GM21526 (cell line): Measurements from ENCODE around the gene LGALS9B.
"Not testable (repeated sequence)": the region's sequence is repeated elsewhere in the genome, so short reads cannot be mapped to it uniquely, and the experiment has no call there.

Experiments used
- ATAC-seq: cut with Tn5 transposase; IDR thresholded peaks from one replicate; pipeline ENCODE4 v1.9.1; 2021; ENCODE audit warnings: moderate library complexity; ENCODE audit not compliant: unreplicated experiment, low FRiP score

Gene LGALS9B

DNA sequence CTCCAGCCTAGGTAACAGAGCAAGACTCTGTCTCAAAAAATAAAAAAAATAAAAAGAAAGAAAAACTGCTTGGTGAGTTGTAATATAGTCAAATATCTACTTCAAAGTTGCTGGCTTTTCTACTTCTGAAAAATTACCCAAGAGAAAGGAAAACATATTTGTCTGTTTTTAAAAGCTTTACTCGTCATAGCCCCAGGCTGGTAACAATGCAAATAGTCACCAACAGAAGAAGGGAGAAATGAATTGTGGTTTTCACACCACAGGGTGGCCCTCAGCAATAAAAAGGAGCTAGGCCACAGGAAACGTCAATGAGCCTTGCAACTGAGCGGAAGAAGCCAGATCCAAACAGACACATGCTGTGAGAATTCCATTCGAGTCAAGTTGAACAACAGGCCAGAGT lies 1.8 kb upstream of the LGALS9B start:
- ATAC-seq: not testable (repeated sequence)

DNA sequence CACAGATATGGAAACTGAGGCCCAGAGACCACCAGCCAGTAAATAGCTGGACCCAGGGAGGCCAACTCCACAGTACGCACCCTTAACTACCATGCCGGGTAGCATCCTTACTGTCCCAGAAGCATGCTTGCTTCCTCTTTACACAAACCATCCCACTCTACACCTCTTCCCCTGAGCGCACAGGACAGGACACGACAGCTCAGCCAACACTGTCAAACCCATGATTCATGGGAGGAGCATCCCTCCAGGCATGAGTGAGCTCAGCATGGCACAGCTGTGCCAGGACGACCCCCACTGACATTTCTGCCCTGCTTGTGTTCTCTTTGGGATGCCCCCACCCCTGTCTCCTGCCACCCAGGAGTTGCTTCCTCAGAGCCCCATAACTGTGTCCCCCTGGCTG lies 340 bp downstream of the LGALS9B start:
- ATAC-seq: not testable (repeated sequence)

DNA sequence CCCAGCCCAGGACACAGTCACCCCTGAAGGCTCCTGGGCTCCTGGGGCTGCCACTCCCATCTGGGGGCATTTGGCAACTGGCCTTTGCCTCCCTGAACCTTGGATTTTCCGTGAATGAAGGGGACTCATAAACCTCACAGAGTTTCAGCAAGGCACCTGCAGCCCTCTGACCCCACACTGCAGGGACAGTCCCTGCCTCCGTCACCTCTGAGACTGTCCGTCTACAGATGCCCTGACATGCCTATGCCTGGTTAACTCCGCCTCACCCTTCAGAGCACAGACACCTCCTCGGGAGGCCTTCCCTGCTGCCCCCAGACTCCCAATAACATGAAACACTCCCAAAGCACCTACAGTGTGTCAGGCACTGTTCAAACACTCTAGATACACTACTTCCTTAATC lies 786 bp downstream of the LGALS9B start:
- ATAC-seq: not testable (repeated sequence)

DNA sequence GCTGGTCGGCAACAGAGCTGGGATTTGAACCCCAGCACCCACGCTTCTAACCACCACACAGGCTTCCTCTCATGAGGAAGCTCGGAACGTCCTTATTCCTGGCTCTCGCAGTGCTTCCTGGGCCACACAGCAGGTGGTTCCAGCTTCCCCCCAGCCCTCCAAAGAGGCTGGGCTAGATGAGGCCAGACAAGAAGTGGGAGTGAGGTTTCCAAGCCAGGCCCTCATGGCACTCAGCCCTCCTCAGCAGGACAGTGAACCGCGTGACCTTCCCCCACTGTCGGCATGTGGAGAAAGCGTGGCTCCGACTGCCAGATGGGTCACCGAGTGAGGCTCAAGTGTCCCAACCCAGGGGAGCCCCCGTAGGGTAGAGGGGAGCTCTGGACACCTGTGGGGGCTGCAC lies 1.8 kb downstream of the LGALS9B start:
- not testable (repeated sequence) for ATAC-seq

DNA sequence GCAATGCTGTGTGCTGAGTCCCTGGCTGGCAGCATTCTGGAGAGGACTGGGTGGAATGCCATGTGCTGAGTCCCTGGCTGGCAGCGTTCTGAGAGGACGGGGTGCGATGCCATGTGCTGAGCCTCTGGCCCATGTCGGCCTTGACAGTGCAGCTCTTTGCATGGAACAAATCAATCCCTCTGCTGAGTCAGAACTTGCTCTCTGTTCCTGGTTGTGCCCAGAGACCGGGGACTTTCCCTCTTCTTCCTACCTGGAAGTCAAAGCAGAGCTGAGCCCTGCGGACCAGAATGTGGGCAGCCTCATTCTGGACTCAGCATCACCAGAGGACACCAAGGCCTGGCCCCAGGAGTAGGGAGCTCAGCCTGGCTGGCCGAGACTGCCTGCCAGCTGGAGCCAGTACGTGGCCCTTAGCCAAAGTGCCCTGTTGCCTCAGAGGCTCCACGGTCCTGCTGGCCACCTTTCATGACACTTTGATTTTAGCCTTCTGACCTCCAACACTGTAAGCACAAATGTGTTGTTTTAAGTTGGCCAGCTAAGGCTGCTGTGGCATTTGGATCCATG lies 2.4 kb downstream of the LGALS9B start:
- ATAC-seq: not testable (repeated sequence)

DNA sequence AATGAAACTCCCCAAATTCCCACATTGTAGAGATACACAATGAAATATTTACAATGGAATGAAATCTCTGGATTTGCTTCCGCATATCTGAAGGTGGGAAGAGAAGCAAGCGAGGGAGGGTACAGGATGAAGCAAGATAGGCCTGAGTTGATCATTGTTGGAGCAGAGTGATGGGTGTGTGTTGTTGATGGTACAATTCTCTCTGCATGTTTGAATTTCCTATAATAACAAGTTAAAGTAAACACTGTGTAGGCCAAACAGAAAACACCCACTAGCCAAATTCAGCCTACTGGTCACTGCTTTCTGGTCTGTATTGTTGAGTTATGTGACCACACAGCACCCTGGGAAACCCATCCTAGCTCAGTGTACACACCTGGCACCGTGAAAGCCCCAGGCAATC lies 5.2 kb downstream of the LGALS9B start:
- ATAC-seq: not testable (repeated sequence)

DNA sequence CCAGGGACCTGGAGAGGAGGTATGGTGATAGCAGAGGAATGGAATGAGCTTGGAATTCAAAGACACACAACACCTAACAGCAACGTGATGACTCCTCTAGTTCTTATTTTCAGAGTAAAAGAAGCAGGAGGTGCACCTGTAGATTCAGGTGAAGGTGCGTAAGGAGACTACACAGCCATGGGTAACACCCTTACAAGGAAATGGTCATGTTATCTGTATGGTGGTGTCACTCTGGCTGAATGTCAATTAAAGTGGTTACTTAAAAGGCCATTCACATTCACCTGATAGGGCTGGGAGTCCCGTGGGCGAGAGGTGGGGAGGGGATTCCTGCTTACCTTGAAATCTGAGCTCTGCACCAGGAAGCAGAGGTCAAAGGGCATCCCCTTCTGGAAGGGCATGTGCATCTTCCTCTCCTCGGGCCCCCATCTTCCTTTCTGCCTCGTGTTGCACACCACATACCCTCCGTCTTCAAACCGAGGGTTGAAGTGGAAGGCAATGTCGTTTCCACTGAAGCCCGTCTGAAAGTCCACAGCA lies 9.4 kb downstream of the LGALS9B start:
- not testable (repeated sequence) for ATAC-seq

DNA sequence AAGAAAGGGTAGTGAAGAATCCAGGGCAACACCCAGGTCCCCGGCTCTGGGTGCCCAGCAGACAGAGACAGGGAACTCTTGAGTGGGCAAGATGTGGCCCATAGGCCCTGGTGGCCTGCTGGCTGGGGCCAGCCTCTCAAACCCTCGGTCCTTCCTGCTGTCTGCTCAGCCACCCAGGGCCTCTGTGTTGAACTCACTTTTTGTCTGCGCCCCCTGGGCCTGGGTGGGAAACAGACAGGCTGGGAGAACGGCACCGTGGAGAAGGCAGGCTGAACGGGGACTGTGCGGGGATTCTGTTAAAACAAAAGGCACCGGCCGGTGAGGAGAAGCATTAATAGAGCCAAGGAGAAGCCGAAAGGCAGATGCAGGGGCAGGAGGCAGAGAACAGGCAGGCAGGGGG lies 12.2 kb downstream of the LGALS9B start:
- not testable (repeated sequence) for ATAC-seq

DNA sequence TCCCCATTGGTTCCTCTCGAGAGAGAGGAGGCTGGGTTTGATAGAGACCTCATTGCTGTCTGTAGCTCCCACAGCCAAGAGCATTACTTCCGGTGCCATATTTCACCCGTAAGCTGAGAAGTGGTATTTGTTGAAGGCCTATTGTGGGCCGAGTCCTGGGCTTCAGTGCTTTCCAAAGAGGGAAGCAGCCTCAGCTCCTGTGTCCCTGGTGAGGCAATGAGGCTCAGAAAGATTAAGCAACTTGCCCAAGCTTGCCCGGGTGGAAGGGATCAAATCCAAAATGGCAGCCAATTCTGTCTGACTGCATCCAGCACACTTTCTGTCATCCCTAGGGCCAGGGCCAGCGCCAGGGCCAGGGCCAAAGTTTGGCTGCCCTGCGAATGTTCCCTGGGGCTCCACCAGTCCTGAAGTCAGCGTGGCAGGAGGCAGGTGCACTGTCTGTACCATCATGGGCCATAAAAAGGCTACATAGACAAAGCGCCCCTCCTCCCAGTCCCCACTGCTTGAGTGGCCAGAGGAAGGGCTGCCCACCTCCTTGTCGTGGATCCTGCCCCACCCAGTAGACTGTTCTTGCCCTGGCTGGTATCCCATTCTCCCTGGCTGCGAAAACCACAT lies 13.4 kb downstream of the LGALS9B start:
- ATAC-seq: not testable (repeated sequence)

DNA sequence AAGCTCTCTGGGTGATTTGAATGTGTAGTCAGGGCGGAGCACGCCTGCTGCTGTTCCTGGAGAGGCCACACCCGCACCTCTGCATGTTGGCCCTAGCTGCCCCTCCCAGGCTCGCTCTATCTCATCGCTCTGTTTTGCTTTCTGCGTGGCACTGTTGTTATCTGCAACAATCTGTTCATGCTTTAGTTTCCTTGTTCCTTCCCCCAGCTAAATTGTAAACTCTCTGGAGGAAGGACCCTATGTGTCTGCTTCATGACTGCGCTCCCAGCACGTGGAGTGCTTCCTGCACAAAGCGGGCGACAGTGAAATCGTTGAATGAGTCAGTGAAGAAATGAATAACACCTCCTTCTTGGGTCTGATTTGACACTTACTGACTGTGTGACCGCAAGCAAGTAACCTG lies 16.5 kb downstream of the LGALS9B start:
- not testable (repeated sequence) for ATAC-seq

DNA sequence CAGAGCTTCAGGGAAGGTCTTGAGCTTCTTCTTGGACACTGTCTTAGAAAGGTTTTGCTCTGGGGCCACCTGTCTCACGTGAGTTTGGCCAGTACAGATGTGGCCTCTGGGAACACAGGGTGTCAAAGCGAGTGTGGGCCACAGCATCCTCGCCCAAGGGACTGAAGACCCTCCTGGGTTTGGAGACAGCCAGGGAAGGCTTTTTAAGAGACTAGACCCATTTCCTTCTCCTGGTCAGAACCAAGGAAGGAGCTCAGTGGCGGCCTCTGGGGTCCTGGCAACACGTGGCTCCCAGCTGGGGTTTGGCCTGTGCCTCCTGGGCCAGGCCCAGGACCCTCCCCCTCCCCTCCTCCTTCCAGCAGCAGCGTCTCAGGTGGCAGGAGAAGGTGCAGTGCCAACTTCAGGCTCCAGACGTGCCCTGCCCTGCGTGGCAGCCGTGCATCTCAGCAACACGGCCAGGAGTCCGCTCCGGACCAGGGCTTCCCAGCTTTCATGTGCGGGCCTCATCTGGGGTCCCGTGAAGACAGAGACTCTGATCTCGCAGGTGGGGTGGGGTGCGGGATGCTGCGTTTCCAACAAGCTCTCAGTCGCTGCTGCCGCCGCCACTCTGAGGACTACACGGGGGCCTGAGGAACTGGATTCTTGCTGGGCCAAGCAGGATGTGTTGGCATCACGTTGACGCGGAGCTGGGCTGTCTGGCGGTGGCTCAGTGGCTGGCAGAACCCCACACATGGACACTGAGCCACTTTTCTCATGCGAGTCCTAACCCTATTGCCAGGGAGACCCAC lies 19.6 kb downstream of the LGALS9B start:
- ATAC-seq: not testable (repeated sequence)

DNA sequence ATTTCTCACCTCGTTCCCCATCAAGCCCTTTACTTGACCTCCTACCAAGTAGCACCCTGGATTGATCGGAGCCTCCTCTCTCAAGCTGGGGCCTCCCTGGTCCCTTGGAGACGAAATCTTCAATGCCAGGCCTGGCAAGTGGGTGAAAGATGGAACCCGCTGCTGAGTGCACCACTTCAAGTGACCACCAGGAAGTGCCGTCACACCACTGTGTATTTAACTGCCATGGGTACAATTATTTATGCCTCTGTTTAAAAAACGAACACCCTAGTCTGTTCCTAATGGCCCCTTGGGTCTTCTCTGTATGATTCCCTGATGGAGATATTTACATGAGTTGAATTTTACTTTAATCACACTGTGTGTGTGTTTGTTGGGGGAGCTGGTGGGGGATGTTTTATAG lies 20.4 kb downstream of the LGALS9B start:
- not testable (repeated sequence) for ATAC-seq

DNA sequence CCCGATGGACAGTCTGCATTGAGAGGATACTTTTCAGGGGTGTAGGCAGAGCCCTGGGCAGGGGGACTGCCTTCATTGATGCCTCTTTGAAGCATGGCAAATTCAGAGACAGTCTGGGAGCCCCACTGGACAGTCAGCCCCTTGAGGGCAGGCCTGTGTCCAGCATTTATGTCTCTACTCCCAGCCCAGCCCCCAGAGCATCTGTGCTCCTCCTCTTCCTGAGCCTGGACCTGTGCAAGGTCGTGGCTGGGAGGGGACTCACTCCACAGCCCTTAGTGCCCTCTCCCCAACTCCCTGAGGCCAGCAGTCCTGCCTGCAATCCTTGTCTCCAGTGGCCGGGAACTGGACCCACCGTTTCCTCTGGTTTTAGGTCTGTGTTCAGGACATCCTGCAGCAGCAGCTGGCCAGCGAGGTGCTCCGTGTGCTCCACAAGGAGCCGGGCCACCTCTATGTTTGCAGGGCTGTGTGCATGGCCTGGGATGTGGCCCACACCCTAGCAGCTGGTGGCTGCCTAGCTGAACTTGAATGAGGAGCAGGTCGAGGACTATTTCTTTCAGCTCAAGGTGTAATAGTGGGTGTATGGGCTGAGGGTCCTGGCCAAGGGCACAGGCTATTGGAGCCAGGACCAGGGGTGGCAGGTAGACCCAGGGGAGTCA lies 22.6 kb downstream of the LGALS9B start:
- not testable (repeated sequence) for ATAC-seq

DNA sequence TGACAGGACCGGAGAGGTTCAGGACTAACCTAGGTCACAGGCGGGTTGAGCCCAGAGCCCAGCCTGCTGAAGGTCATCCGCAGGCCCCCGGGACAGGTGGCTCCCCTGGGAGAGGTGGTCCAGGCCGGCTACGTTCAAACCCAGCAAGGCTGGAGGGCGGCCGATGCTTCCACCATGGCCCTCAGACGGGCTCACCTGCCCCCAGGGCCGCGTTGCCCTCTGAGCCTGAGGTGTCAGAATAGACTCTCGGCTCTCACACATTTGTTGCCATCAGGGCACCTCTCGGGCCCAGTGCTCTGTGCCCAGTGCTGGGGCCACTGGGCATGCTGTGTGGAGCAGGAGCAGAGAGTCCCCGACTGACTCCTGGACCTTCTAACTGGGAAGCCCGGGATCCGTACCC lies 23.2 kb downstream of the LGALS9B start:
- not testable (repeated sequence) for ATAC-seq

DNA sequence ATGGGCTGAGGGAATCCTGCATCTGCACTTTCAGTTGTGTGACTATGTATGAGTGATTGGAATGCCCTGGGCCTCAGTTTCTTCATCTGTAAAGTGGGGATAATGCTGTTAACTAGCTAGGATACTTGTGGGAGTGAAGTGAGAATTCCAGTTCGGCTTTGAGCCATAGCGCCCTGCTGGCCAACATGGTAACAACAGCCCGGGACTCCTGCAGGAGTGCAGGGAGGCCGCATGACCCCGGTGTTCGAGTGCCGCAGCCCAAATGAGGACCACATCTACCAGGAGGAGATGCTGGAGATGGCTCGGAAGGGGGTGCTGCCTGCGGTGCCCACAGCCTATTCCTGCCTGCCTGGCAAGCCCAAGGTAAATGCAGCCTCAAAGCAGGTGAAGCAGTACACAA lies 23.7 kb downstream of the LGALS9B start:
- not testable (repeated sequence) for ATAC-seq

DNA sequence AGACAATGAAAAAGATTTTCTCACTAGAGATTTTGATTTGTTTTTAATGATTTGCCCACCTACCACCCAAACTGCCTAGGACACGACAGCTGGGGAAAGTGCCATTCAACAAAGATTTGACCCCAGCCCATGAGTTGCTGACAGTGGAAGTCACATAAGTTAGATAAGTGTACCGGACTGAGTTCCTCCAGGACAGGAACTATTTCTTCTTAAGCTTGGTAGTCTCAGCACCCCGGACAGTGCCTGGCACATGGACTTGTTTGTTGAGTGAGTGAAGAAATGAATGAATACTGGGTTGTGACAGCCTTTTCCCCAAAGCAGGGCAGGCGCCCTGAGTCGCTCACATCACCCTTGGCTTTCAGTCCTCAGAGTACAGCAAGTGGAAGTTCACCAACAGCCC lies 26.7 kb downstream of the LGALS9B start:
- not testable (repeated sequence) for ATAC-seq

DNA sequence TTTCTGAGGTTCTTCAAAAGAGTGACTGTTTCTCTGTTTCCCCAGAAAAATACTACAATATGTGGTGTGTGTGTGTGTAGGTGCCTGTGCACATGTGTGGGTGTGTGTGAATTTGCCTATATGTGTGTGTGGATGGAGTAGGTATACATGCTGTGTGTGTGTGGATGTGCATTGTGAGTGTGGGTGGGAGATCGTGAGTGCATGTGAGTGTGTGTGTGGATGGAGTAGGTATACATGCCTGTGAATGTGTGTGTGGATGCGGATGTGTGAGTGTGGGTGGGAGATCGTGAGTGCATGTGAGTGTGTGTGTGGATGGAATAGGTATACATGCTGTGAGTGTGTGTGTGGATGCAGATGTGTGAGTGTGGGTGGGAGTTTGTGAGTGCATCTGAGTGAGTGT lies 32.2 kb downstream of the LGALS9B start:
- not testable (repeated sequence) for ATAC-seq

DNA sequence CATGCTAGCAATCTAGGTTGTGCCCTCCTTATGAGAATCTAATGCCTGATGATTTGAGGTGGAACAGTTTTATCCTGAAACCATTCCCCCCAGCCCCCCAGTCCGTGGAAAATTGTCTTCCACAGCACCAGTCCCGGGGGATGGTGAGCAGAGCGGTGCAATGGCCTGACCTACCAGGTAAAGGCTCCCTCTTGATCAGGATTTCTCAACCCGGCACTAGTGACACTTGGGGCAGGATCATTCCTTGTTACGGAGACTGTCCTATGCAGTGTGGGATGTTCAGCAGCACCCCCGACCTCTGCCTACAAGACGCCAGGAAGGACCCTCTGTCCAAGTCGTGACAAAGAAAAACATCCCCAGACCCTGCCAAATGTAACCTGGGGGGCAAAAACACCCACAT lies 34.0 kb downstream of the LGALS9B start:
- not testable (repeated sequence) for ATAC-seq

DNA sequence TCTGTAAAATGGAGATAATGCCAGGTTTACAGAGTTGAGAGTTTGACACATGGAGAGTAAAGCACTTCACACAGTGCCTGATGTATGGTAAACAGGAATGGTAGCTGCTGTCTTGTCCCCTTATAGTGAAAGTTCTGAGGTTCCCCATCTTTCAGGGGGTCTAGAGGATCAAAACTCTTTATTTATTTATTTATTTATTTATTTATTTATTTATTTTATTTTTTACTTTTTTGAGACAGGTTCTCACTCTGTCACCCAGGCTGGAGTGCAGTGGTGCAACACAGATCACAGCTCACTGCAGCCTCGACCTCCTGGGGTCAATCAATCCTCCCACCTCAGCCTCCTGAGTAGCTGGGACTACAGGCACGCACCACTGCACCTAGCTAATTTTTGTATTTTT lies 40.1 kb downstream of the LGALS9B start:
- ATAC-seq: not testable (repeated sequence)

DNA sequence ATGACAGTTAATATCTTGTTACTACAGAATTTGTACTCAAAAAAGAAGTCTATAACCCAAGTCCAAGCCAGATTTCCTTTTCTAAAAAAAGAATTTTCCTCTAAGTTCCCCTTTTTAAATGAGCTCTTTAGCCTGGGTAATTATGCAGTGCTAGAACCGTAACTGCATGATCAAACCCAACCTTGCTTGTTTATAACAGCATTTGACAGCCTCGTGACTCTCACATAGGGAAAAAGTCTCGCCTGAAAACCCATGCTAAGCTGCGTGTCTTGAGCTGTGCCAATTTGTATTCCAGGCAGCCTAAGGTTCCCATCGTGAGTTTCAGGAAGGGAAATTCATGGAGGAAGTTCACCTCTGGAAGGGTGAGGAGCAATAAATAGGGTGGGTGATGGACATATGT lies 44.5 kb downstream of the LGALS9B start:
- not testable (repeated sequence) for ATAC-seq

DNA sequence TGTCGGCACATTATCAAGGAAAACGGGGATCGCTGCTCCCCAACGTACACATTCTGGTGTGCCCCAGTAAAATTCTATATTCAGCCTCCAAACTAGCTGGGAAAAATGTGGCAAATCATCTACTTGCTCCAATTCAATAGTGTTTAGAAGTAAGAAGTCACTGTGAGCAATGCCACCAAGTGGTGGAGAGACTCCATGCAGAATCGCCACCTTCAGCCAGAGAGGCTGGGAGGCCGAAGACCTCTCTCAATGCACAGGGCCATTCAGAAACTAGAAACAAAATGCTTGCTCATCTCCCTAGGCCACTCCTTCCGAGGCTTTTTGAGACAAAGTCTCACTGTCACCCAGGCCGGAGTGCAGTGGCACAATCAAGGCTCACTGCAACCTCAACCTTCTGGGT lies 48.5 kb downstream of the LGALS9B start:
- ATAC-seq: not testable (repeated sequence)
